Stimulated activated CD8-positive, alpha-beta memory T cell treated with anti-CD3 and anti-CD28 coated beads, Interleukin-15, amount 100 ng/mL, for 24 hours (primary cell): ENCODE results near the gene ADAMTS7.

ENCODE experiments used
- DNase-seq: peaks from one replicate; pipeline ENCODE4 v3.0.0-alpha.2; 2020; ENCODE audit warnings: low read depth

The ADAMTS7 gene

GRCh38 chr15:78716651-78717050 lies 94.6 kb downstream of the ADAMTS7 start:
- DNase-seq: no peak

DNA sequence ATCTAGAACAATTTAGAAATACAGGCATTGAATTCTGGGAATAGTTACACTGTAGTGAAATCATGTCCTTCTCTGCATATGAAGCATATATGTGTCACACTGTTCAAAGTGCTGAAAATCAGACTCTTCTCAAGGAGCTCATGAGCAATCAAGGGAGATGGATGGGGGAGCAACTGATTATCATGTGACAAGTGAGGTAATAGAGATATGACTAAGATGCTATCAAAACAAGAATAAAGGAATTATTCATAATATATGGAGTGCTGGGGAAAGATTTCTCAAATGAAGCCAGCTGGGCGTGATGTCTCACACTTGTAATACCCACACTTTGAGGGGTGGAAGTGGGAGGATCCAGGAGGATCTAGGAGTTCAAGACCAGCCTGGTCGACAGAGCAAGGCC lies 95.3 kb downstream of the ADAMTS7 start:
- no peak for DNase-seq

GRCh38 chr15:78715434-78715833 lies 95.8 kb downstream of the ADAMTS7 start:
- DNase-seq: no peak

DNA sequence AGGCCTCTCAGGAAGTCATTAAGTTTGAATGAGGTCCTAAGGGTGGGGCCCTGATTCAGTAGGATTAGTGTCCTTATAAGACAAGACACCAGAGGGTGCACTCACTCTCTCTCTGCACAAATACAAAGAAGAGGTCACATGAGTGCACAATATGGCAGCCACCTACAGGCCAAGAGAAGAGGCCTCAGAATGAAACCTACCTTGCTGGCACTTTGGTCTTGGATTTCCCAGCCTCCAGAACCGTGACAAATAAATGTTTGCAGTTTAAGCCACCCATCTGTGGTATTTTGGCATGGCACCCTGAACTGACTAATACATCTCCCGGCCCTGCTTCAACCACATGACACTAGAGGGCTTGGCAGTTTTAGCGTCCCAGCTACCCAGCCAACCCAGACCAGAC lies 96.4 kb downstream of the ADAMTS7 start:
- no peak for DNase-seq

- no peak for DNase-seq
Measured at GRCh38 chr15:78712797-78713515, 98.3 kb downstream of the ADAMTS7 start.

DNA sequence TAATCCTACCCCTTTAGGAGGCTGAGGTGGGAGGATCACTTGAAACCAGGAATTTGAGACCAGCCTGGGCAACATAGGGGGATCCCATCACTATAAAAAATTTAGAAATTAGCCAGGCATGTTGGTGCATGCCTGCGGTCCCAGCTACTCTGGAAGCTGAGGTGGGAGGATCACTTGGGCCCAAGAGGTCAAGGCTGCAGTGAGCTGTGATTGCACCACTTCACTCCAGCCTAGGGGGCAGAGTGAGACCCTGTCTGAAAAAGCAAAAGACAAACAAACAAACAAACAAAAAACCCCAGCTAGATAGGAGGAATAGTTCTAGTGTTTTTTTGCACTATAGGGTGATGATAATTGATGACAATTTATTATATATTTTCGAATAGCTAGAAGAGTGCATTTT lies 99.6 kb downstream of the ADAMTS7 start:
- no peak for DNase-seq

GRCh38 chr15:78709263-78709882 lies 101.9 kb downstream of the ADAMTS7 start:
- DNase-seq: peak; percentile 53
